Fibroblast of villous mesenchyme (primary cell): ENCODE measurements around the gene FOXQ1. TPM values are rescaled to one million over a fixed set of nuclear protein-coding genes. Genes with fewer than 3 reads are reported as not detected.
"Not testable (repeated sequence)": the region's sequence is repeated elsewhere in the genome, so short reads cannot be mapped to it uniquely, and the experiment has no call there.

Experiments
- DNase-seq: peaks from one replicate; pipeline ENCODE4 v3.0.0-alpha.2; 2010; ENCODE audit warnings: low read depth
- H3K4me3 ChIP-seq: 2 replicates; pipeline ENCODE4 v1.5.1; 2011; ENCODE audit warnings: low read depth, mild to moderate bottlenecking, low read length
- total RNA-seq: library from RNA; depleted of rRNA; stranded (reverse); fragments of >200 nt; gene quantifications from 2 replicates; pipeline ENCODE4 v1.2.3, GENCODE V29; 2012
- TF ChIP-seq, protein P1 (sequence below): IDR thresholded peaks from 2 replicates; pipeline ENCODE4 v1.5.1; 2012; ENCODE audit warnings: low read depth, mild to moderate bottlenecking, low read length; ENCODE audit not compliant: insufficient read depth

FOXQ1 gene
- total RNA-seq, 1 donor: 0.43 TPM

DNA sequence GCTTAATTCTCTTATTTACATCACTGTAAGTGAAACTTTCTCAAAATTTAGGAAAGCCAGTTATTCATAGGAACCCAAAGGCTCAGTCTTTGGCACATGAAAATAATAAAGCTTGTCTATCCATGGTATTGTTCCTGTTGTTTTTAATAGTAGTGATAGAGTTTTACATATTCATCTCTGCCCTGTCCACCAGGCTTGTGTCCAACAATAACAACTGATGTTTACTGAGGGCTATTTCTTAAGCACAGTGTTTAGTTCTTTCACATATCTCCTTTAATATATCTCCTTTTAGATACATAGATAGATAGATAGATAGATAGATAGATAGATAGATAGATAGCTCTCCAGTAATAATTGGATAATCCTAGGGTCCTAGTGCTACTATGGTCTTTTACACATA lies 34.2 kb downstream of the FOXQ1 start:
- TF ChIP-seq, protein P1, sequence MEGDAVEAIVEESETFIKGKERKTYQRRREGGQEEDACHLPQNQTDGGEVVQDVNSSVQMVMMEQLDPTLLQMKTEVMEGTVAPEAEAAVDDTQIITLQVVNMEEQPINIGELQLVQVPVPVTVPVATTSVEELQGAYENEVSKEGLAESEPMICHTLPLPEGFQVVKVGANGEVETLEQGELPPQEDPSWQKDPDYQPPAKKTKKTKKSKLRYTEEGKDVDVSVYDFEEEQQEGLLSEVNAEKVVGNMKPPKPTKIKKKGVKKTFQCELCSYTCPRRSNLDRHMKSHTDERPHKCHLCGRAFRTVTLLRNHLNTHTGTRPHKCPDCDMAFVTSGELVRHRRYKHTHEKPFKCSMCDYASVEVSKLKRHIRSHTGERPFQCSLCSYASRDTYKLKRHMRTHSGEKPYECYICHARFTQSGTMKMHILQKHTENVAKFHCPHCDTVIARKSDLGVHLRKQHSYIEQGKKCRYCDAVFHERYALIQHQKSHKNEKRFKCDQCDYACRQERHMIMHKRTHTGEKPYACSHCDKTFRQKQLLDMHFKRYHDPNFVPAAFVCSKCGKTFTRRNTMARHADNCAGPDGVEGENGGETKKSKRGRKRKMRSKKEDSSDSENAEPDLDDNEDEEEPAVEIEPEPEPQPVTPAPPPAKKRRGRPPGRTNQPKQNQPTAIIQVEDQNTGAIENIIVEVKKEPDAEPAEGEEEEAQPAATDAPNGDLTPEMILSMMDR: no peak
- DNase-seq: no peak
- H3K4me3 ChIP-seq: no peak overlapping the region

- no peak overlapping the region for H3K4me3 ChIP-seq
- no peak for DNase-seq
- TF ChIP-seq, protein P1: no peak
Observed at GRCh38 chr6:1346558-1347091, 34.7 kb downstream of the FOXQ1 start.

- no peak for DNase-seq
- TF ChIP-seq, protein P1: no peak
- H3K4me3 ChIP-seq: no peak overlapping the region
Observed at GRCh38 chr6:1347161-1347560, 35.3 kb downstream of the FOXQ1 start.

- TF ChIP-seq, protein P1: no peak
- H3K4me3 ChIP-seq: no peak overlapping the region
- no peak for DNase-seq
Observed at GRCh38 chr6:1348675-1349074, 36.8 kb downstream of the FOXQ1 start.

GRCh38 chr6:1349655-1350054 lies 37.8 kb downstream of the FOXQ1 start:
- H3K4me3 ChIP-seq: no peak overlapping the region
- TF ChIP-seq, protein P1: no peak
- no peak for DNase-seq

DNA sequence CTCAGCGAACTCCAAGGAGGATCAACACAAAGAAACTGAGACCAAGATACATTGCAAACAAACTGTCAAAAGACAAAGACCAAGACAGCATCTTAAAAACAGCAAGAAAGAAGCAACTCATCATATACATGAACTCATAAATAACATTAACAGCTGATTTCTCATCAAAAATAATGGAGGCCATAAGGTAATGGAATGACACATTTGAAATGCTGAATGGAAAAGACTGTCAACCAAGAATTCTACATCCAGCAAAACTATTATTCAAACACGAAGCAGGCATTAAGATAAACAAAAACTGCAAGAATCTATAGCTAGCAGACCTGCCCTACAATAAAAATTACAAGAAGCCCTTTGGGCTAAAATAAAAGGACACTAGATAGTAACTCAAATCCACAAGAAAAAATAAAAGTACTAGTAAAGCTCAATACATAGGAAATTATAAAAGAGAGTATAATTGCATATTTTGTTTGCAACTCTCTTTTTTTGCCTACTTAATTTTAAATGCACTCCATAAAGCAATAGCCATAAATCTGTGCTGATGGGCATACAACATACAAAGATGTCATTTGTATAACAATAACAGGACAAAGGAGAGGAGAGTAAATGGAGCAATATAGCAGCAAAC lies 39.6 kb downstream of the FOXQ1 start:
- H3K4me3 ChIP-seq: no peak overlapping the region
- DNase-seq: no peak
- TF ChIP-seq, protein P1: no peak

- H3K4me3 ChIP-seq, DNase-seq: not testable (repeated sequence)
Observed at GRCh38 chr6:1355068-1355467, 43.2 kb downstream of the FOXQ1 start.

DNA sequence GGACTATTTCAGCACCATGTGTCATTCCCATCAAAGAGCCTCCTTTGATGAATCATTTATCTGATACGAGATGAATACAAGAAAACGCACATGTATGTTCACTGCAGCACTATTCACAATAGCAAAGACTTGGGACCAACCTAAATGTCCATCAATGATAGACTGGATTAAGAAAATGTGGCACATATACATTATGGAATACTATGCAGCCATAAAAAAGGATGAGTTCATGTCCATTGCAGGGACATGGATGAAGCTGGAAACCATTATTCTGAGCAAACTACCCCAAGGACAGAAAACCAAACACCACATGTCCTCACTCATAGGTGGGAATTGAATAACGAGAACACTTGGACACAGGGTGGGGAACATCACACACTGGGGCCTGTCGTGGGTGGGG lies 49.8 kb downstream of the FOXQ1 start:
- H3K4me3 ChIP-seq, DNase-seq: not testable (repeated sequence)
